CD4-positive, CD25-positive, alpha-beta regulatory T cell (primary cell): ENCODE results near the gene GRID2. TPM values are rescaled to one million over a fixed set of nuclear protein-coding genes. Genes with fewer than 3 reads are reported as not detected.

Experiments used
- ATAC-seq, 2 donors: fragments of 150-1000 bp; cut with Tn5 transposase; one replicate each; pipeline ENCODE4 v1.10.0; 2021; ENCODE audit warnings: low read depth in 2 of 2, moderate number of reproducible peaks in 2 of 2, moderate library complexity in 1 of 2
- DNase-seq, 3 donors: peaks; one replicate each; pipeline versions ENCODE4 v3.0.0 to v3.0.0-alpha.2; 2012 to 2022; ENCODE audit warnings: mixed read lengths in 1 of 3
- H3K27ac ChIP-seq: one replicate; pipeline ENCODE4 v1.7.0; 2013; ENCODE audit warnings: mild to moderate bottlenecking, low read length; ENCODE audit not compliant: insufficient read depth, poor library complexity, severe bottlenecking
- H3K27me3 ChIP-seq: one replicate; pipeline ENCODE4 v1.7.0; 2013; ENCODE audit warnings: low read length; ENCODE audit not compliant: control insufficient read depth, insufficient read depth
- H3K36me3 ChIP-seq: one replicate; pipeline ENCODE4 v1.7.0; 2013; ENCODE audit warnings: mild to moderate bottlenecking, low read length, moderate library complexity; ENCODE audit not compliant: control insufficient read depth, insufficient read depth
- H3K4me1 ChIP-seq: 2 replicates; pipeline ENCODE4 v1.7.0; 2013; ENCODE audit warnings: mild to moderate bottlenecking, low read length; ENCODE audit not compliant: insufficient read depth, control insufficient read depth, poor library complexity, severe bottlenecking
- H3K4me3 ChIP-seq: one replicate; pipeline ENCODE4 v1.7.0; 2013; ENCODE audit warnings: low read depth, mild to moderate bottlenecking, low read length, moderate library complexity
- H3K9me3 ChIP-seq, 2 experiments: 1 replicate in 1 of 2; 2 replicates in 1 of 2; pipeline ENCODE4 v1.7.0; 2013; ENCODE audit warnings: low read length in 2 of 2, mild to moderate bottlenecking in 1 of 2, moderate library complexity in 1 of 2; ENCODE audit not compliant: control insufficient read depth in 2 of 2
- H3K27ac Mint-ChIP-seq, 3 donors: one replicate each; pipeline ENCODE4 v1.8.0; 2020 to 2022; ENCODE audit warnings: mild to moderate bottlenecking in 3 of 3, mixed read lengths in 3 of 3, moderate library complexity in 2 of 3
- H3K27me3 Mint-ChIP-seq: one replicate; pipeline ENCODE4 v1.8.0; 2022; ENCODE audit warnings: mild to moderate bottlenecking, mixed read lengths
- H3K36me3 Mint-ChIP-seq: one replicate; pipeline ENCODE4 v1.8.0; 2020; ENCODE audit warnings: mixed read lengths
- H3K4me1 Mint-ChIP-seq, 4 donors: one replicate each; pipeline ENCODE4 v1.8.0; 2020 to 2022; ENCODE audit warnings: mixed read lengths in 4 of 4, mild to moderate bottlenecking in 1 of 4
- H3K4me3 Mint-ChIP-seq, 4 donors: one replicate each; pipeline ENCODE4 v1.8.0; 2020 to 2022; ENCODE audit warnings: mild to moderate bottlenecking in 4 of 4, mixed read lengths in 4 of 4, moderate library complexity in 3 of 4
- H3K9me3 Mint-ChIP-seq, 7 donors: one replicate each; pipeline ENCODE4 v1.8.0; 2020 to 2022; ENCODE audit warnings: mixed read lengths in 7 of 7, mild to moderate bottlenecking in 3 of 7, moderate library complexity in 2 of 7
- polyA plus RNA-seq, 4 donors: library from polyadenylated mRNA; unstranded; fragments of 300-500 nt; fragmentation: Illumina TruSeq; gene quantifications; one replicate each; pipeline ENCODE4 v1.2.3, GENCODE V29; 2021
- total RNA-seq: library from RNA; stranded (reverse); gene quantifications from one replicate; pipeline ENCODE4 v1.2.3, GENCODE V29; 2022

The GRID2 gene
- total and polyA plus RNA-seq, 5 donors from 2014 or later: not detected

DNA sequence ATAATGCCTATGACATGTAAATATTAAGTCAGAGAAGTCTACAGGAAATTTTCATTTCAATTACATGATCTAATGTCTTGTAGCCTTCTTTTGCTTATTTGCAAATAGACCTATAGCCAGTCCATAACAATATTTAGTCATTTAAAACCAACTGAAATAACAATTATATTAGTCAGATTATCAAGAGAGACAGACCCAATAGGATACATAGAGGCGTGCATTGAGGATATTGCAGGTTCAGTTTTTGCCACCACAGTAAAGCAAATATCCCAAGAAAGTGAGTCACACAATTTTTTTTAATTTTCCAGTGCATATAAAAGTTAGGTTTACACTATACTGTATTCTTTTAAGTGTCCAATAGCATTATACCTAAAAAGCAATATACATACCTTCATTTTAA is 1175.0 kb downstream of the GRID2 start:
- no peak for DNase-seq
- H3K9me3 ChIP-seq: no peaks in the 10 kb centered on the region
- no peaks in the 10 kb centered on the region for H3K4me1 ChIP-seq
- H3K27ac Mint-ChIP-seq: no peak overlapping the region
- no peak for ATAC-seq
- no peak overlapping the region for H3K4me3 ChIP-seq
- no peaks in the 10 kb centered on the region for H3K36me3 ChIP-seq
- H3K9me3 Mint-ChIP-seq: peaks cover 0 to 14% (median 5%) of the 10 kb centered on the region in 7 donors
- H3K27me3 ChIP-seq: no peaks in the 10 kb centered on the region
- no peaks in the 10 kb centered on the region for H3K4me1 Mint-ChIP-seq
- no peaks in the 10 kb centered on the region for H3K36me3 Mint-ChIP-seq
- no peak overlapping the region for H3K27ac ChIP-seq
- H3K4me3 Mint-ChIP-seq: no peak overlapping the region
- H3K27me3 Mint-ChIP-seq: peaks cover 4% of the 10 kb centered on the region

DNA sequence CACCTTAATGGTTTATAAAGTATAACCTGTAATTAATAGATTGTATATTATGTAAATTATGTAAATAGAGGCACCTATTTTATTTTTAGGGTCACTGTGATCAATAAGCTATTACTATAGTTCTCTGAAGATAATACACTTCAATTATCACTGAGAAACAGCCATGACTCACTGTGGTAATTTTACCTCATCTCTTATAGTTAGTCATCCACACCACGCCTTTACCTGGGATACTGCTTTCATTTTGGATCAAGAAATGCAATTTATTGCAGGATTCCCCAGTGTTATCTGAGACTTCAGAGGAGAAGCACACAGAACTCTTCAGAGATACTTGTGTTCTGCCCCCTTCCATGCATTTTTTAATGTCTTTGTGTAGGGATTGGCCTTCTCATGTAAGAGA is 1176.7 kb downstream of the GRID2 start:
- DNase-seq: no peak
- H3K4me1 ChIP-seq: no peaks in the 10 kb centered on the region
- Mint-ChIP-seq H3K4me1 (no peaks in the 10 kb centered on the region), H3K9me3 (peaks cover 0 to 14% (median 3%) of the 10 kb centered on the region in 7 donors), H3K36me3 (no peaks in the 10 kb centered on the region), H3K27me3 (peaks cover 4% of the 10 kb centered on the region), H3K4me3 (no peak overlapping the region), H3K27ac (no peak overlapping the region)
- H3K27ac ChIP-seq: no peak overlapping the region
- H3K27me3 ChIP-seq: no peaks in the 10 kb centered on the region
- H3K4me3 ChIP-seq: no peak overlapping the region
- ATAC-seq: no peak
- no peaks in the 10 kb centered on the region for H3K36me3 ChIP-seq
- no peaks in the 10 kb centered on the region for H3K9me3 ChIP-seq

DNA sequence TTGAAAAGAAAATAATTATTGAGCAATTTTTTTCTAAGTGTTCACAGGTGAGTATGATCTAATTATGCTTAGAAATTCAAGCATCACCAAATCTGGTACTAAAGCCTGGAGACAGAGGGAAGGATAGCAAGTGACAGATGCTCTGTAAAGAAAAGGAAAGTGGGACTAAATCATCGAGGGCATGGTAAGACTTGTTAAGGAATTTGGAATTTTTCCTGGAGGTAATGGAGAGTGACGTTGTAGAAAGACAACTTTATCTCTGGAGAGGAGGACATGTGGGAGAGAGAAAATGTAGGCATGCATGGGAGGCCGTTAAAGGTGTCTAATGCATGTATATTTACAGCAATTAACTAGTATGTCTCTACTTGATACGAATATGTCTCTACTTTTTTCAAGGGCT is 1191.6 kb downstream of the GRID2 start:
- no peak overlapping the region for H3K4me3 ChIP-seq
- H3K9me3 ChIP-seq: no peaks in the 10 kb centered on the region
- no peaks in the 10 kb centered on the region for H3K27me3 ChIP-seq
- Mint-ChIP-seq H3K9me3 (peaks cover 0 to 23% (median 8%) of the 10 kb centered on the region in 7 donors), H3K27ac (no peak overlapping the region), H3K4me3 (no peak overlapping the region), H3K27me3 (no peaks in the 10 kb centered on the region), H3K4me1 (no peaks in the 10 kb centered on the region), H3K36me3 (no peaks in the 10 kb centered on the region)
- ATAC-seq: no peak
- no peaks in the 10 kb centered on the region for H3K36me3 ChIP-seq
- no peak for DNase-seq
- no peak overlapping the region for H3K27ac ChIP-seq
- H3K4me1 ChIP-seq: no peaks in the 10 kb centered on the region

DNA sequence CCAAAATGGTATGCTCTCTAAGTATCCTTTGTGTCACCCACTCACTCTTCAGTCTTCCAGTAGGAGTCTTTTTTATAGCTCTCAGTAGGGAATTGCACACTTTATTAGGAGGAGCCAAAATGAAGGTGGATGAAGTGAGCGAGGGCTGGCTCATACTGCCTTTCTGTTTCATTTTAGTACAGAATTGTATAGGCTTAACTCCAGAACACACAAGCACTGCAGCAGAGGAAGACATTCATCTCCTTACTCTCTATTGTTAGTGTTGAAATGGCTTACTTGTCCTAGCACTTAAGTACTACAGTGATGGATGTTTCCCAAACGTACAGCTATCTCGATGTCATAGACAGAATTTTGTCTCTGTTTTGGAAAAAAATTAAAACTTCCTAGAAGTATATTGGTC is 1197.5 kb downstream of the GRID2 start:
- Mint-ChIP-seq H3K9me3 (peaks cover 0 to 17% (median 8%) of the 10 kb centered on the region in 7 donors), H3K4me3 (no peak overlapping the region), H3K27me3 (no peaks in the 10 kb centered on the region), H3K27ac (no peak overlapping the region), H3K36me3 (no peaks in the 10 kb centered on the region), H3K4me1 (no peaks in the 10 kb centered on the region)
- Histone ChIP-seq H3K4me1 (no peaks in the 10 kb centered on the region), H3K27me3 (no peaks in the 10 kb centered on the region), H3K27ac (no peak overlapping the region), H3K36me3 (no peaks in the 10 kb centered on the region), H3K9me3 (no peaks in the 10 kb centered on the region), H3K4me3 (no peak overlapping the region)
- no peak for ATAC-seq
- DNase-seq: no peak

DNA sequence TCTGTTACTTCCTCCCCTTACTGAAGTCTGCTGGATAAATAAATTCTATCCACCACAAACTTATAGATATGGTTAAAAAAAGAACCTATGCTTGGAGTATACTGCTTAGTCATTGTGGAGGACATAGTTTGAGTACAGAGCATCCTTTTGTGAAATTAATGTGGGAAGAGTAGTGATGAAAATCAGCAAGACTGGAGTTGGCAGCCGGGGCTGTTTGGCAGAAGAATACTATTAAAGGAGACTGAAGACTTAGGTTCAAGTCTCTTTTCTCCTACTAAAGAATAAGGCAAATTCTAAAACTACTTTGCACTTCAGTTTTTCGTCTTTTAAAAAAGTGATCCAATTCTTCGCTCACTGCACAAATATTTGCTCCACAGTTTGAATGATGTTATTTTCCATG is 1198.2 kb downstream of the GRID2 start:
- H3K36me3 ChIP-seq: no peaks in the 10 kb centered on the region
- ATAC-seq (no peak), DNase-seq (no peak)
- H3K4me3 ChIP-seq: no peak overlapping the region
- no peaks in the 10 kb centered on the region for H3K9me3 ChIP-seq
- Mint-ChIP-seq H3K36me3 (no peaks in the 10 kb centered on the region), H3K27me3 (no peaks in the 10 kb centered on the region), H3K27ac (no peak overlapping the region), H3K4me1 (no peaks in the 10 kb centered on the region), H3K4me3 (no peak overlapping the region), H3K9me3 (peaks cover 0 to 13% (median 6%) of the 10 kb centered on the region in 7 donors)
- no peak overlapping the region for H3K27ac ChIP-seq
- H3K4me1 ChIP-seq: no peaks in the 10 kb centered on the region
- no peaks in the 10 kb centered on the region for H3K27me3 ChIP-seq

DNA sequence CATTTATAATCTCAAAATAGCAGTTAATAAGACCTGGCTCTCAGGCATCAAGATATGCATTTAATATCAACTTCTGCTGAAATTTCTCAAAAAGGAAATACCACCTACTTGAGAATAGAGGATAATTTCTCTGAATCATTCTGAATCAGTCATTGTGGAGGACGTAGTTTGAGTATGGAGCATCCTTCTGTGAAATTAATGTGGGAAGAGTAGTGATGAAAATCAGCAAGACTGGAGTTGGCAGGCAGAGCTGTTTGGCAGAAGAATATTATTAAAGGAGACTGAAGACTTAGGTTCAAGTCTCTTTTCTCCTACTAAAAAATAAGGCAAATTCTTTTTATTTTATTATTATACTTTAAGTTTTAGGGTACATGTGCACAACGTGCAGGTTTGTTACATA is 1199.2 kb downstream of the GRID2 start:
- no peaks in the 10 kb centered on the region for H3K36me3 Mint-ChIP-seq
- Histone ChIP-seq H3K27ac (no peak overlapping the region), H3K36me3 (no peaks in the 10 kb centered on the region), H3K4me3 (no peak overlapping the region), H3K9me3 (no peaks in the 10 kb centered on the region), H3K27me3 (no peaks in the 10 kb centered on the region), H3K4me1 (no peaks in the 10 kb centered on the region)
- ATAC-seq (no peak), DNase-seq (no peak)
- no peak overlapping the region for H3K4me3 Mint-ChIP-seq
- no peaks in the 10 kb centered on the region for H3K4me1 Mint-ChIP-seq
- no peak overlapping the region for H3K27ac Mint-ChIP-seq
- no peaks in the 10 kb centered on the region for H3K27me3 Mint-ChIP-seq
- peaks cover 0 to 10% (median 5%) of the 10 kb centered on the region in 7 donors for H3K9me3 Mint-ChIP-seq

DNA sequence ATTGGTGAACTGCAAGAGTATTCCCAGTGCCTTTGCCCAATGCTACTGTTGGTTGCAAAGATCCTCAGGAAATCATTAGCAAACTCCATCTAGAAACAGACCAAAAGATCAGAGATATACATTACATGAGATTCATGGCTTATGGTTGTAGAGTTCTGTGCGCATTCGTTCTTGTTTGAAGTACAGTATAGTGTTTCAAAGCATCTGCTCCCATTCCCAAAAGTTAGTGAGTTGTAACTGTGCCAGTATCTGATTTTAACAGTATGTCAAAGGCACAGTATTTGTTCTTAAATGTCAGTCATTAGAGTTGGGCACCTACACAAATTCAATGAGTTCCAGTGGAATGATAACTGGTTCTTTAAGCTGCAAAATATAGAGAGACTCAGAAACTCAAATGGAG is 1210.1 kb downstream of the GRID2 start:
- no peak overlapping the region for H3K4me3 ChIP-seq

DNA sequence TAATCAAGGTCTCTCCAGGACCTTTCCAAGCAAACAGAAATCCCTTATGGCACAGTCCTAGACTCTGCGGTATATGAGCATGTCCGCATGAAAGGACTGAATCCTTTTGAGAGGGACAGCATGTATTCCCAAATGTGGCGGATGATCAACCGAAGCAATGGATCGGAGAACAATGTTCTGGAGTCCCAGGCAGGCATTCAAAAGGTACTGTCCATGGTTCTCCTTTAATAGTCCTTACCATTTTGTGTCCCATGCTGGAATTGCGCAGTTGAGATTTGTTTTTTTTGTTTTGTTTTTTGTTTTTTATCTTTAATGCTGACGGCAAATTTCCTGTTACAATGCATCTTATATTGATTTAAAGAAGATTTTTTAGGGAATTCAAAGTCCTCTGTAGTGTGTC is 1211.4 kb downstream of the GRID2 start:
- H3K27ac Mint-ChIP-seq: no peak overlapping the region

More for the DNA sequence above, 1210.1 kb downstream of the GRID2 start:
- Histone ChIP-seq H3K27me3 (no peaks in the 10 kb centered on the region), H3K36me3 (no peaks in the 10 kb centered on the region), H3K9me3 (no peaks in the 10 kb centered on the region), H3K4me1 (no peaks in the 10 kb centered on the region), H3K27ac (no peak overlapping the region)
- no peak overlapping the region for H3K4me3 Mint-ChIP-seq
- H3K9me3 Mint-ChIP-seq: peaks cover 0 to 16% (median 4%) of the 10 kb centered on the region in 7 donors
- no peaks in the 10 kb centered on the region for H3K27me3 Mint-ChIP-seq
- no peak for ATAC-seq
- no peak overlapping the region for H3K27ac Mint-ChIP-seq
- H3K4me1 Mint-ChIP-seq: no peaks in the 10 kb centered on the region
- no peaks in the 10 kb centered on the region for H3K36me3 Mint-ChIP-seq
- no peak for DNase-seq

More for the DNA sequence above, 1211.4 kb downstream of the GRID2 start:
- DNase-seq (no peak), ATAC-seq (no peak)
- Histone ChIP-seq H3K27me3 (no peaks in the 10 kb centered on the region), H3K9me3 (no peaks in the 10 kb centered on the region), H3K4me3 (no peak overlapping the region), H3K36me3 (no peaks in the 10 kb centered on the region), H3K4me1 (no peaks in the 10 kb centered on the region), H3K27ac (no peak overlapping the region)
- H3K4me1 Mint-ChIP-seq: no peaks in the 10 kb centered on the region
- H3K36me3 Mint-ChIP-seq: no peaks in the 10 kb centered on the region
- no peaks in the 10 kb centered on the region for H3K27me3 Mint-ChIP-seq
- H3K4me3 Mint-ChIP-seq: no peak overlapping the region
- peaks cover 0 to 16% (median 2%) of the 10 kb centered on the region in 7 donors for H3K9me3 Mint-ChIP-seq
